ENCODE results near the gene ENTPD8. TPM values are rescaled to one million over a fixed set of nuclear protein-coding genes. Genes with fewer than 3 reads are reported as not detected.

ENTPD8 gene
- polyA plus RNA-seq, 3 donors, result not detected

DNA sequence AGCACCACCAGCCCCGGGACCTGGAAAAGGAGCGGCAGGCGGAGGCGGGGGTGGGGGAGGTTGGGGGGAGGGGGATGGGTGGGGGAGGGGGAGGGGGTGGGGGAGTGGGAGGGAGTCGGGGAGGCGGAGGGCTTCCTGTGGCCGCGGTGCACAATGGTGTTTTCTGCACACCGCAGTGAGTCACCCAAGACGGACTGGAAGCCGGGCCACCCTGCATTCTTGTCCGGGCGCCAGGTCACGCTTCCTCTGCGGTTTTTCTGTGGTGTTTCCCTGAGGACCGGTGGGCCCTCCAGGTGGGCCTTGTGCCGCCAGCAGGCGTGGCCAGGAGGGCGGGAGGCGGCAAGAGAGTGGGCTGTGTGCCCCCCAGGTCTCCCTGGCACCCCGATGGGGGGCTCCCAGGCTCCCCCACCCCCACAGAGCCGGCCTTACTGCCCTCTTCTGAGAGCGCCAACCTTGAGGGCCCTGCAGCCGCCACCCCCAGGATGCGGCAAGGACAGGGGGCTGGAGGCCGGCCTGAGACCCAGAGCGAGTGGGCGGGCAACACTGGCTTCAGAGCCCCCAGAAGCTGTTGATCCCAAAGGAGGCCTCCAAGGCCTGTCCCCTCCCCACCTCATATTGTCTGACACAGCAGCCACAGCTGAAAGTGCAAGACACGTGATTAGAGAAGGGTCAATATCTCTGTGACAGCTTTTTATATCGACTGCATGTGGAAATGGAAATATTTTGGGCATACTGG is 29.3 kb downstream of the ENTPD8 start:
- peaks cover 7% of the 10 kb centered on the region for H3K79me2 ChIP-seq (ENCODE audit: insufficient read depth, low read length)
- H3K4me2 ChIP-seq (replicated peaks; ENCODE audit: extremely low read depth, low read length, poor library complexity, severe bottlenecking), result no peak overlapping the region
- Mint-ChIP-seq H3K36me3 (peaks cover 5 to 7% of the 10 kb centered on the region in 2 donors), H3K9me3 (peaks cover 0 to 4% (median 0%) of the 10 kb centered on the region in 7 donors), H3K27me3 (ENCODE audit: low read depth in 3 of 3) (peaks cover 23 to 63% (median 34%) of the 10 kb centered on the region in 3 donors), H3K4me3 (peak overlapping the region in 1 of 2 donors; percentile 35), H3K4me1 (peaks cover 18% of the 10 kb centered on the region), H3K27ac (no peak overlapping the region)
- TF ChIP-seq, protein P1, sequence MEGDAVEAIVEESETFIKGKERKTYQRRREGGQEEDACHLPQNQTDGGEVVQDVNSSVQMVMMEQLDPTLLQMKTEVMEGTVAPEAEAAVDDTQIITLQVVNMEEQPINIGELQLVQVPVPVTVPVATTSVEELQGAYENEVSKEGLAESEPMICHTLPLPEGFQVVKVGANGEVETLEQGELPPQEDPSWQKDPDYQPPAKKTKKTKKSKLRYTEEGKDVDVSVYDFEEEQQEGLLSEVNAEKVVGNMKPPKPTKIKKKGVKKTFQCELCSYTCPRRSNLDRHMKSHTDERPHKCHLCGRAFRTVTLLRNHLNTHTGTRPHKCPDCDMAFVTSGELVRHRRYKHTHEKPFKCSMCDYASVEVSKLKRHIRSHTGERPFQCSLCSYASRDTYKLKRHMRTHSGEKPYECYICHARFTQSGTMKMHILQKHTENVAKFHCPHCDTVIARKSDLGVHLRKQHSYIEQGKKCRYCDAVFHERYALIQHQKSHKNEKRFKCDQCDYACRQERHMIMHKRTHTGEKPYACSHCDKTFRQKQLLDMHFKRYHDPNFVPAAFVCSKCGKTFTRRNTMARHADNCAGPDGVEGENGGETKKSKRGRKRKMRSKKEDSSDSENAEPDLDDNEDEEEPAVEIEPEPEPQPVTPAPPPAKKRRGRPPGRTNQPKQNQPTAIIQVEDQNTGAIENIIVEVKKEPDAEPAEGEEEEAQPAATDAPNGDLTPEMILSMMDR (IDR thresholded peaks at IDR 0.05), result no peak
- no peak overlapping the region for H2AFZ ChIP-seq (ENCODE audit: insufficient read depth, low read depth, low read length, poor library complexity, severe bottlenecking)
- peaks cover 53% of the 10 kb centered on the region for H4K20me1 ChIP-seq (ENCODE audit: insufficient read depth, low read length)
- H3K27ac ChIP-seq (ENCODE audit: low read depth in 1 of 2, low read length in 2 of 2), result no peak overlapping the region
- peaks cover 5 to 31% of the 10 kb centered on the region in 2 donors for H3K27me3 ChIP-seq (ENCODE audit: control insufficient read depth in 2 of 2, insufficient read depth in 2 of 2, low read length in 2 of 2)
- peak; percentile 46 to 84 (median 51) for DNase-seq
- no peak overlapping the region for H3K4me3 ChIP-seq (replicated peaks in 1 of 3; ENCODE audit: low read depth in 2 of 3, low read length in 3 of 3)
- H3K9ac ChIP-seq (ENCODE audit: insufficient read depth, low read length, poor library complexity, severe bottlenecking), result peak overlapping the region; percentile 15
- no peaks in the 10 kb centered on the region for H3K36me3 ChIP-seq (replicated peaks in 1 of 2; ENCODE audit: control insufficient read depth in 1 of 2, insufficient read depth in 2 of 2, low read length in 2 of 2)
- WGBS (ENCODE audit: insufficient coverage), result 3% methylated on average over 21 of the region's 30 CpGs
- intact Hi-C loops (cut with micrococcal nuclease), result no loop called here
- H3K9me3 ChIP-seq (replicated peaks in 1 of 2; ENCODE audit: control insufficient read depth in 1 of 2, insufficient read depth in 1 of 2, low read length in 2 of 2), result no peaks in the 10 kb centered on the region
- H3K4me1 ChIP-seq (ENCODE audit: control insufficient read depth in 1 of 2, insufficient read depth in 2 of 2, low read length in 2 of 2), result peaks cover 22 to 24% of the 10 kb centered on the region in 2 donors

DNA sequence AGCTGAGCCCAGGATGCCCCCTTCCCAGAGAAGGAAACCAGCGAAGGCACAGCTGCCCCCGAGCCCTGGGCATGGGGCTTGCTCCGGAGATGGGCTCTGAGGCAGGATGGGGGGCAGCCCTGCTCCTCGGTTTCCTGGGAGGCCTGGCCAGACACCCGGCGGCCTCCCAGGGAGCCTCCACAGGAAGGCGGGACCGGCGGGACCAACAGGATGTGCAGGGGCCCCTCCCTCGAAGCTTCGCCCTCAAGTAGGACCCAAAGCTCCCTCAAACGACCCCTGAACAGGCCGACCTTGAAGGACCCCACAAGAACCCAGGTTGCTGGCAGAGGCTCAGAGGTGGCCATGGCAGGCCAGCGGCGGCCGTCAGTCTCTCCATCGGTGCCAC is 29.9 kb downstream of the ENTPD8 start:
- no peak overlapping the region for H3K27ac Mint-ChIP-seq
- Histone ChIP-seq H3K27me3 (ENCODE audit: control insufficient read depth in 2 of 2, insufficient read depth in 2 of 2, low read length in 2 of 2) (peaks cover 8 to 36% of the 10 kb centered on the region in 2 donors), H3K36me3 (replicated peaks in 1 of 2; ENCODE audit: control insufficient read depth in 1 of 2, insufficient read depth in 2 of 2, low read length in 2 of 2) (no peaks in the 10 kb centered on the region), H3K27ac (ENCODE audit: low read depth in 1 of 2, low read length in 2 of 2) (no peak overlapping the region), H3K9me3 (replicated peaks in 1 of 2; ENCODE audit: control insufficient read depth in 1 of 2, insufficient read depth in 1 of 2, low read length in 2 of 2) (no peaks in the 10 kb centered on the region), H3K4me2 (replicated peaks; ENCODE audit: extremely low read depth, low read length, poor library complexity, severe bottlenecking) (no peak overlapping the region), H3K79me2 (ENCODE audit: insufficient read depth, low read length) (peaks cover 7% of the 10 kb centered on the region), H3K9ac (ENCODE audit: insufficient read depth, low read length, poor library complexity, severe bottlenecking) (peak overlapping the region; percentile 21), H3K4me3 (replicated peaks in 1 of 3; ENCODE audit: low read depth in 2 of 3, low read length in 3 of 3) (no peak overlapping the region), H4K20me1 (ENCODE audit: insufficient read depth, low read length) (peaks cover 53% of the 10 kb centered on the region), H2AFZ (ENCODE audit: insufficient read depth, low read depth, low read length, poor library complexity, severe bottlenecking) (no peak overlapping the region), H3K4me1 (ENCODE audit: control insufficient read depth in 1 of 2, insufficient read depth in 2 of 2, low read length in 2 of 2) (peaks cover 22 to 24% of the 10 kb centered on the region in 2 donors)
- peaks cover 5 to 7% of the 10 kb centered on the region in 2 donors for H3K36me3 Mint-ChIP-seq
- peaks cover 18% of the 10 kb centered on the region for H3K4me1 Mint-ChIP-seq
- peaks cover 0 to 4% (median 0%) of the 10 kb centered on the region in 7 donors for H3K9me3 Mint-ChIP-seq
- H3K4me3 Mint-ChIP-seq, result no peak overlapping the region
- 8% methylated on average over 13 of the region's 17 CpGs for WGBS (ENCODE audit: insufficient coverage)
- intact Hi-C loops (cut with micrococcal nuclease), result no loop called here
- H3K27me3 Mint-ChIP-seq (ENCODE audit: low read depth in 3 of 3), result peaks cover 26 to 66% (median 38%) of the 10 kb centered on the region in 3 donors
- TF ChIP-seq, protein P1 (IDR thresholded peaks at IDR 0.05), result no peak
- no peak for DNase-seq

Measured in CD14-positive monocyte (primary cell).